HepG2 (cell line): ENCODE results near the gene TPGS1. TPM values are rescaled to one million over a fixed set of nuclear protein-coding genes. Genes with fewer than 3 reads are reported as not detected.

Experiments
- FOXC1 ChIP-seq: sonication (generic); formaldehyde crosslinking; IDR thresholded peaks from 2 replicates; pipeline ENCODE4 v1.8.0; 2022; ENCODE audit warnings: mild to moderate bottlenecking, missing genetic modification reagents, borderline replicate concordance
- GABPB1 ChIP-seq: IDR thresholded peaks from 2 replicates; pipeline ENCODE4 v1.6.1; 2016; ENCODE audit warnings: mild to moderate bottlenecking, missing genetic modification reagents, moderate library complexity, missing compliant biosample characterization
- HMG20A ChIP-seq: IDR thresholded peaks from 2 replicates; pipeline ENCODE4 v1.6.1; 2016; ENCODE audit warnings: borderline replicate concordance
- KDM3A ChIP-seq: IDR thresholded peaks from 2 replicates; pipeline ENCODE4 v1.6.1; 2018; ENCODE audit warnings: low read depth, missing compliant biosample characterization
- POLR2G ChIP-seq: fragments of 200-400 bp; formaldehyde crosslinking; IDR thresholded peaks from 2 replicates; pipeline ENCODE4 v1.6.1; 2018; ENCODE audit warnings: mild to moderate bottlenecking, low read depth, low read length, moderate library complexity
- RBFOX2 ChIP-seq: fragments of 200-400 bp; formaldehyde crosslinking; IDR thresholded peaks from 2 replicates; pipeline ENCODE4 v1.6.1; 2017; ENCODE audit warnings: low read depth, mild to moderate bottlenecking, low read length
- RNF2 ChIP-seq: fragments of 450-650 bp; conservative IDR thresholded peaks from 2 replicates; pipeline ENCODE4 v1.6.1; 2016; ENCODE audit warnings: low read depth
- ZC3H13 ChIP-seq: sonication (generic); formaldehyde crosslinking; IDR thresholded peaks from 2 replicates; pipeline ENCODE4 v1.8.1; 2023; ENCODE audit warnings: mild to moderate bottlenecking, missing genetic modification reagents, moderate library complexity
- ZKSCAN1 ChIP-seq: fragments of 150-350 bp; IDR thresholded peaks from 2 replicates; pipeline ENCODE4 v1.6.1; 2014; ENCODE audit warnings: low read length
- ZNF34 ChIP-seq: sonication (generic); formaldehyde crosslinking; IDR thresholded peaks from 2 replicates; pipeline ENCODE4 v1.4.0; 2020; ENCODE audit warnings: mild to moderate bottlenecking, missing genetic modification reagents, borderline replicate concordance
- ZNF570 ChIP-seq: sonication (generic); formaldehyde crosslinking; IDR thresholded peaks from 2 replicates; pipeline ENCODE4 v1.4.0; 2020; ENCODE audit warnings: mild to moderate bottlenecking, missing genetic modification reagents, borderline replicate concordance
- ZNF670 ChIP-seq: sonication (generic); formaldehyde crosslinking; IDR thresholded peaks from 2 replicates; pipeline ENCODE4 v1.8.0; 2022; ENCODE audit warnings: mild to moderate bottlenecking, missing genetic modification reagents, borderline replicate concordance
- polyA plus RNA-seq, 8 experiments: library from polyadenylated mRNA; depleted of rRNA in 3 of 8; stranded (reverse) in 7 of 8; unstranded in 1 of 8; fragments of >200 nt; fragmentation: Illumina TruSeq in 4 of 8; extraction: Trizol in 4 of 8; gene quantifications; 2 replicates each; pipeline versions ENCODE4 v1.2.1 to v1.2.3, GENCODE V29; 2011 to 2016; ENCODE audit warnings: low read depth in 4 of 8, missing spikeins in 1 of 8, mixed read lengths in 1 of 8; ENCODE audit not compliant: insufficient read depth in 1 of 8
- total RNA-seq, 5 experiments: library from RNA; depleted of rRNA; stranded (reverse); fragments of >200 nt; fragmentation: Illumina TruSeq; extraction: Trizol; gene quantifications; 2 replicates each; pipeline ENCODE4 v1.2.3, GENCODE V29; 2016; ENCODE audit warnings: low read depth in 1 of 5
- TF ChIP-seq, protein P1 (sequence below): sonication (generic); formaldehyde crosslinking; IDR thresholded peaks from 2 replicates; pipeline ENCODE4 v1.8.1; 2023; ENCODE audit warnings: mild to moderate bottlenecking, missing genetic modification reagents
- TF ChIP-seq, protein P2 (sequence below): sonication (generic); formaldehyde crosslinking; IDR thresholded peaks from 2 replicates; pipeline ENCODE4 v1.5.1; 2020; ENCODE audit warnings: missing genetic modification reagents, mild to moderate bottlenecking, borderline replicate concordance
- TF ChIP-seq, protein P3 (sequence below): sonication (generic); formaldehyde crosslinking; IDR thresholded peaks from 2 replicates; pipeline ENCODE4 v1.8.0; 2022; ENCODE audit warnings: mild to moderate bottlenecking, missing genetic modification reagents; ENCODE audit not compliant: insufficient replicate concordance
- TF ChIP-seq, protein P4 (sequence below), 2 experiments: sonication (generic) in 1 of 2; formaldehyde crosslinking in 1 of 2; IDR thresholded peaks; 2 replicates each; pipeline versions ENCODE4 v1.5.1 to v1.6.1; 2011 to 2020; ENCODE audit warnings: borderline replicate concordance in 1 of 2, low read depth in 1 of 2, low read length in 1 of 2, mild to moderate bottlenecking in 1 of 2, missing genetic modification reagents in 1 of 2, moderate library complexity in 1 of 2
- TF ChIP-seq, protein P5 (sequence below): sonication (generic); formaldehyde crosslinking; IDR thresholded peaks from 2 replicates; pipeline ENCODE4 v1.4.0; 2020; ENCODE audit warnings: missing genetic modification reagents

Gene TPGS1
- total and polyA plus RNA-seq, 2 of the 13 experiments (the other 11 are each of a cell fraction or from before 2014, with no cell fraction given) = 1.1 to 6.2 TPM

DNA sequence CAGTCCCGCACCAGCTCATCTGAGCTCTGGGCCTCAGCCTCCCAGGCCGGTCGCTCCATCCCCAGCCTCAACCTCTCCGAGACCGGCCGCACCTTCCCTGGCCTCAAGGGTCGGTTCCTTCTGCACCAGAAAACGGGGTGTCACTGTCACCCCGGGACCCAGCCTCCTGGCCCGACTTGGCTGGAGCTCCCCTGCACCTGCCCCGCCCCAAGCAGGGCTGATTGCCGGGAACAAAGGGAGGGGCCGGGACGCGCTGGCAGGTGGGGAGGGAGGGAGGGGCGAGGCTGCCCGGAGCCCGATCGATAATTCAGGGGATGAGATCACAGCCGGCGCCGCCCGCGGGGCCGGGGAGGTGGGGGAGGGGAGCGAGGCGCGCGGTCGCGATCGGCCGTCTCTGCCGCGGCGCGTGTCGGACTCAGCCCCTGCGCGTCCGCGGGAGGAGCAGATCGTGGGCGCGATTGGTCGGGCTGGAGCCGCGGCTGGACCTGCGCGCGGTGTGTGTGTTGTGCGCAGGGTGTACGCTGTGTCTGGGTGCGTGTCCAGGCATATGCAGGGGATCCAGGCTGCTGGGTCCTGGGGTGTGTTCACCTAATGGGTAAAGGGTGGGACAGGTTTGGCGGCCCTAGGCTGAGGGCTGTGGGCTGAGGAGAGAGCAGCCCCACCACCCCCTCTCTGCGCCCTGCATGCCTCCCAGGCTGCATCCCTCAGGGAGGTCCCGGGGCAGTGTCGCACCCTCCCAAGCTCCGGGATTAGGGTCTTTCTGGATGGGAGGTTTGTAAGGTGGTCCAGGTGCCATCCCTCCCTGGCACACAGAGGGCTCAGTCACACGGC is 45.4 kb upstream of the TPGS1 start (continued):
- TF ChIP-seq, protein P1, sequence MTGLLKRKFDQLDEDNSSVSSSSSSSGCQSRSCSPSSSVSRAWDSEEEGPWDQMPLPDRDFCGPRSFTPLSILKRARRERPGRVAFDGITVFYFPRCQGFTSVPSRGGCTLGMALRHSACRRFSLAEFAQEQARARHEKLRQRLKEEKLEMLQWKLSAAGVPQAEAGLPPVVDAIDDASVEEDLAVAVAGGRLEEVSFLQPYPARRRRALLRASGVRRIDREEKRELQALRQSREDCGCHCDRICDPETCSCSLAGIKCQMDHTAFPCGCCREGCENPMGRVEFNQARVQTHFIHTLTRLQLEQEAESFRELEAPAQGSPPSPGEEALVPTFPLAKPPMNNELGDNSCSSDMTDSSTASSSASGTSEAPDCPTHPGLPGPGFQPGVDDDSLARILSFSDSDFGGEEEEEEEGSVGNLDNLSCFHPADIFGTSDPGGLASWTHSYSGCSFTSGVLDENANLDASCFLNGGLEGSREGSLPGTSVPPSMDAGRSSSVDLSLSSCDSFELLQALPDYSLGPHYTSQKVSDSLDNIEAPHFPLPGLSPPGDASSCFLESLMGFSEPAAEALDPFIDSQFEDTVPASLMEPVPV (CRISPR knock-in tag) = peak; percentile 76; the same call in 1 of the 2 replicates
- TF ChIP-seq ZNF34 (CRISPR knock-in tag) (0 out of 2 replicates have a peak, but pooled peaks have one; percentile 40), RNF2 (no peak), POLR2G (no peak), KDM3A (CRISPR knock-in tag) (peak; percentile 78; the same call in 1 of the 2 replicates), HMG20A (CRISPR knock-in tag) (peak; percentile 24; the same call in 1 of the 2 replicates), ZC3H13 (CRISPR knock-in tag) (peak; percentile 52; the same call in 1 of the 2 replicates), FOXC1 (CRISPR knock-in tag) (peak; percentile 75; the same call in 1 of the 2 replicates), ZNF570 (CRISPR knock-in tag) (no peak), RBFOX2 (peak; percentile 52; the same call in 1 of the 2 replicates), ZKSCAN1 (no peak), GABPB1 (CRISPR knock-in tag) (peak; percentile 77), ZNF670 (CRISPR knock-in tag) (0 out of 2 replicates have a peak, but pooled peaks have one; percentile 59)
- TF ChIP-seq, protein P2, sequence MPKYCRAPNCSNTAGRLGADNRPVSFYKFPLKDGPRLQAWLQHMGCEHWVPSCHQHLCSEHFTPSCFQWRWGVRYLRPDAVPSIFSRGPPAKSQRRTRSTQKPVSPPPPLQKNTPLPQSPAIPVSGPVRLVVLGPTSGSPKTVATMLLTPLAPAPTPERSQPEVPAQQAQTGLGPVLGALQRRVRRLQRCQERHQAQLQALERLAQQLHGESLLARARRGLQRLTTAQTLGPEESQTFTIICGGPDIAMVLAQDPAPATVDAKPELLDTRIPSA (CRISPR knock-in tag) = no peak
- TF ChIP-seq, protein P3, sequence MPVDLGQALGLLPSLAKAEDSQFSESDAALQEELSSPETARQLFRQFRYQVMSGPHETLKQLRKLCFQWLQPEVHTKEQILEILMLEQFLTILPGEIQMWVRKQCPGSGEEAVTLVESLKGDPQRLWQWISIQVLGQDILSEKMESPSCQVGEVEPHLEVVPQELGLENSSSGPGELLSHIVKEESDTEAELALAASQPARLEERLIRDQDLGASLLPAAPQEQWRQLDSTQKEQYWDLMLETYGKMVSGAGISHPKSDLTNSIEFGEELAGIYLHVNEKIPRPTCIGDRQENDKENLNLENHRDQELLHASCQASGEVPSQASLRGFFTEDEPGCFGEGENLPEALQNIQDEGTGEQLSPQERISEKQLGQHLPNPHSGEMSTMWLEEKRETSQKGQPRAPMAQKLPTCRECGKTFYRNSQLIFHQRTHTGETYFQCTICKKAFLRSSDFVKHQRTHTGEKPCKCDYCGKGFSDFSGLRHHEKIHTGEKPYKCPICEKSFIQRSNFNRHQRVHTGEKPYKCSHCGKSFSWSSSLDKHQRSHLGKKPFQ (CRISPR knock-in tag) = peak; percentile 56
- TF ChIP-seq, protein P4, sequence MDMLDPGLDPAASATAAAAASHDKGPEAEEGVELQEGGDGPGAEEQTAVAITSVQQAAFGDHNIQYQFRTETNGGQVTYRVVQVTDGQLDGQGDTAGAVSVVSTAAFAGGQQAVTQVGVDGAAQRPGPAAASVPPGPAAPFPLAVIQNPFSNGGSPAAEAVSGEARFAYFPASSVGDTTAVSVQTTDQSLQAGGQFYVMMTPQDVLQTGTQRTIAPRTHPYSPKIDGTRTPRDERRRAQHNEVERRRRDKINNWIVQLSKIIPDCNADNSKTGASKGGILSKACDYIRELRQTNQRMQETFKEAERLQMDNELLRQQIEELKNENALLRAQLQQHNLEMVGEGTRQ (IDR thresholded peaks at IDR 0.05; ENCODE audit: low read depth, low read length) = no peak
- TF ChIP-seq, protein P4 (CRISPR knock-in tag; IDR thresholded peaks at IDR 0.05; ENCODE audit: borderline replicate concordance) = no peak
- TF ChIP-seq, protein P5, sequence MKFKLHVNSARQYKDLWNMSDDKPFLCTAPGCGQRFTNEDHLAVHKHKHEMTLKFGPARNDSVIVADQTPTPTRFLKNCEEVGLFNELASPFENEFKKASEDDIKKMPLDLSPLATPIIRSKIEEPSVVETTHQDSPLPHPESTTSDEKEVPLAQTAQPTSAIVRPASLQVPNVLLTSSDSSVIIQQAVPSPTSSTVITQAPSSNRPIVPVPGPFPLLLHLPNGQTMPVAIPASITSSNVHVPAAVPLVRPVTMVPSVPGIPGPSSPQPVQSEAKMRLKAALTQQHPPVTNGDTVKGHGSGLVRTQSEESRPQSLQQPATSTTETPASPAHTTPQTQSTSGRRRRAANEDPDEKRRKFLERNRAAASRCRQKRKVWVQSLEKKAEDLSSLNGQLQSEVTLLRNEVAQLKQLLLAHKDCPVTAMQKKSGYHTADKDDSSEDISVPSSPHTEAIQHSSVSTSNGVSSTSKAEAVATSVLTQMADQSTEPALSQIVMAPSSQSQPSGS (CRISPR knock-in tag) = peak; percentile 94
